Measurements from ENCODE around the gene SPATA3. TPM values are rescaled to one million over a fixed set of nuclear protein-coding genes. Genes with fewer than 3 reads are reported as not detected.
A peak's percentile ranks its signal among the peaks of the same experiment; 100 is the strongest.
"Not testable (repeated sequence)": the region's sequence is repeated elsewhere in the genome, so short reads cannot be mapped to it uniquely, and the experiment has no call there.

The SPATA3 gene
- total RNA-seq, 1 experiment from 2014 or later, result not detected

- DNase-seq (ENCODE audit: low read depth), result not testable (repeated sequence)
Measured at GRCh38 chr2:230968314-230968713, 27.6 kb upstream of the SPATA3 start.

- DNase-seq (ENCODE audit: low read depth), result peak; percentile 65
Measured at GRCh38 chr2:230968921-230969658, 26.8 kb upstream of the SPATA3 start.

- no peak for DNase-seq (ENCODE audit: low read depth)
Measured at GRCh38 chr2:230969659-230970015, 26.3 kb upstream of the SPATA3 start.

GRCh38 chr2:230972046-230972445 is 23.9 kb upstream of the SPATA3 start:
- DNase-seq (ENCODE audit: low read depth), result no peak

- peak; percentile 86 for DNase-seq (ENCODE audit: low read depth)
Measured at GRCh38 chr2:230974096-230974913, 21.6 kb upstream of the SPATA3 start.

- no peak for DNase-seq (ENCODE audit: low read depth)
Measured at GRCh38 chr2:230975927-230976326, 20.0 kb upstream of the SPATA3 start.

GRCh38 chr2:230976671-230977171 is 19.2 kb upstream of the SPATA3 start:
- DNase-seq (ENCODE audit: low read depth), result no peak

- no peak for DNase-seq (ENCODE audit: low read depth)
Measured at GRCh38 chr2:230980468-230980867, 15.5 kb upstream of the SPATA3 start.

- DNase-seq (ENCODE audit: low read depth), result no peak
Measured at GRCh38 chr2:230981704-230982103, 14.2 kb upstream of the SPATA3 start.

- DNase-seq (ENCODE audit: low read depth), result no peak
Measured at GRCh38 chr2:230982126-230982525, 13.8 kb upstream of the SPATA3 start.

GRCh38 chr2:230982528-230982927 is 13.4 kb upstream of the SPATA3 start:
- DNase-seq (ENCODE audit: low read depth), result no peak

- no peak for DNase-seq (ENCODE audit: low read depth)
Measured at GRCh38 chr2:230983566-230983965, 12.4 kb upstream of the SPATA3 start.

GRCh38 chr2:230984393-230985220 is 11.3 kb upstream of the SPATA3 start:
- no peak for DNase-seq (ENCODE audit: low read depth)

GRCh38 chr2:230985519-230986231 is 10.2 kb upstream of the SPATA3 start:
- no peak for DNase-seq (ENCODE audit: low read depth)

GRCh38 chr2:230986520-230987136 is 9.3 kb upstream of the SPATA3 start:
- no peak for DNase-seq (ENCODE audit: low read depth)

- peak; percentile 52 for DNase-seq (ENCODE audit: low read depth)
Measured at GRCh38 chr2:230987137-230988020, 8.5 kb upstream of the SPATA3 start.

GRCh38 chr2:230989731-230990130 is 6.2 kb upstream of the SPATA3 start:
- no peak for DNase-seq (ENCODE audit: low read depth)

GRCh38 chr2:230990131-230990898 is 5.6 kb upstream of the SPATA3 start:
- no peak for DNase-seq (ENCODE audit: low read depth)

GRCh38 chr2:230990899-230991150 is 5.1 kb upstream of the SPATA3 start:
- no peak for DNase-seq (ENCODE audit: low read depth)

All from LHCN-M2 (cell line).